HUES64 (cell line): ENCODE results near the gene SLC35G3.
"Not testable (repeated sequence)": the region's sequence is repeated elsewhere in the genome, so short reads cannot be mapped to it uniquely, and the experiment has no call there.

Experiments
- H3K27ac ChIP-seq: 2 replicates; pipeline ENCODE4 v1.7.0; 2013; ENCODE audit warnings: low read depth, low read length, inconsistent platforms
- H3K27me3 ChIP-seq: 2 replicates; pipeline ENCODE4 v1.6.1; 2013; ENCODE audit warnings: mild to moderate bottlenecking, low read length; ENCODE audit not compliant: insufficient read depth
- H3K36me3 ChIP-seq: 2 replicates; pipeline ENCODE4 v1.6.1; 2013; ENCODE audit warnings: mild to moderate bottlenecking, low read length; ENCODE audit not compliant: insufficient read depth
- H3K4me1 ChIP-seq: 2 replicates; pipeline ENCODE4 v1.6.1; 2013; ENCODE audit warnings: mild to moderate bottlenecking, low read length, moderate library complexity; ENCODE audit not compliant: insufficient read depth
- H3K4me3 ChIP-seq: 2 replicates; pipeline ENCODE4 v1.5.1; 2013; ENCODE audit warnings: mild to moderate bottlenecking, low read length, moderate library complexity
- H3K9ac ChIP-seq: 2 replicates; pipeline ENCODE4 v1.6.1; 2013; ENCODE audit warnings: mild to moderate bottlenecking, low read depth, low read length
- H3K9me3 ChIP-seq: 2 replicates; pipeline ENCODE4 v1.6.1; 2013; ENCODE audit warnings: low read depth, low read length; ENCODE audit not compliant: insufficient read depth
- WGBS: fragments of 150-250, 120-280 bp; methylation state at CpG from one replicate; pipeline ENCODE4 v1.1.7; 2013; ENCODE audit warnings: missing lambda C conversion rate; 5-methylcytosine and 5-hydroxymethylcytosine counted together

SLC35G3 gene

DNA sequence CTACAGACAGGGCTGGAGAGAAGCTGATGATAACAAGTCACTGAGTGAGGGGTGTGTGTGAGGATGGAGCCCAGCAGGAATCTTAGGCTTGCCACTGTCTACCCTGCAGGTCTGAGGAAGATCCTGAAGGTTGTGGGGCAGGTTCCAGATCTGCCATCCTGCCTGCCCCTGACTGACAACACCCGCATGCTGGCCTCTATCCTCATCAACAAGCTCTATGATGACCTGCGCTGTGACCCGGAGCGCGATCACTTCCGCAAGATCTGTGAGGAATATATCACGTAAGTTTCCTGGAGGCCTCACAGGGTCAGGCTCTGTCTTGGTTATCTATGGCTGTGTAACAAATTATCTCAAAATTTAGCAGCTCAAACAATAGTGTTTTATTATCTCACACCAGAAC, 30.3 kb downstream of the SLC35G3 start:
- Histone ChIP-seq H3K4me1 (no peaks in the 10 kb centered on the region), H3K9ac (no peak overlapping the region), H3K36me3 (no peaks in the 10 kb centered on the region), H3K27me3 (no peaks in the 10 kb centered on the region; the same call in 1 of the 2 replicates), H3K4me3 (no peak overlapping the region), H3K27ac (no peak overlapping the region), H3K9me3 (no peaks in the 10 kb centered on the region)
- WGBS = 97% methylated on average over 7 of the region's 7 CpGs

DNA sequence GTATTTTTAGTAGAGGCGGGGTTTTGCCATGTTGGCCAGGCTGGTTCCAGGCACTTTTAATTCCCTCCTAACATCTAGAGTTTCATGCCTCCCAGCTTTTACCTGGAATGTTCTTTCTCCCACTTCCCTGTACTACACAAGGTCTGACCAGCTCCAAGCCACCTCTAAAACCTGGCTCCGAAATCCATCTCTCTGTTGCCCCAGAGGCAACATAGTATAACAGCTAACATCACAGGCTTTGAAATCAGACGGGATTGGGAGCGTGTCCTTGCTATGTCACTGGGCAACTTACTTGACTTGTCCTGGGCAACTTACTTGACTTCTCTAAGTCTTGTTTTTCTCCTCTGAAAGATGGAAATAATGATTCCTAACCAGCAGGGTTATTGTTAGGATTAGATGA, 31.4 kb downstream of the SLC35G3 start:
- Histone ChIP-seq H3K9ac (no peak overlapping the region), H3K4me1 (no peaks in the 10 kb centered on the region), H3K27ac (no peak overlapping the region), H3K36me3 (no peaks in the 10 kb centered on the region), H3K9me3 (no peaks in the 10 kb centered on the region), H3K4me3 (no peak overlapping the region), H3K27me3 (no peaks in the 10 kb centered on the region; the same call in 1 of the 2 replicates)
- 90% methylated on average over 4 of the region's 4 CpGs for WGBS

DNA sequence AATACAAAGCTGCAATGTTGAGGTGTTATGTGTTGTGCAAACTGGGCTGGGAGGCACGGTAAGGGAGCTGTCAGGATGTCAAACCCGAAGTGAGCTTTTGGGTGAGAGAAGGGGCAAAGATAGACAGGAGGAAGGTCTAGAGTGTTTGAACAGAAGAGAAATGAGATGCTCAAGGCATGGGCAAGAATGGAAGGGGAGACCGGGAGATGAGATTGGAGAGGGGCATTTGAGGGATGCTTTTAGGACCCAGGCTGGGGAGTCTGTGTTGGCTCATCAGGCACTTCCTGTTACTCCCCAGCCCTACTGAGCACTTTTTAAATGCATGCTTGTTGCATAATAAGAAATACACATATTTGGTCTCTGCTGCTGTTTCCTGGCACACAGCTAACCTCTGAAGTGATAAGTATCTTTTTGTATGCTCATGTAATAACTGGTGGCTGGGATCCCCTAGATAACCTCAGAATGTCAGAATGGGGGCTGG, 32.9 kb downstream of the SLC35G3 start:
- Histone ChIP-seq H3K36me3 (no peaks in the 10 kb centered on the region), H3K4me1 (no peaks in the 10 kb centered on the region), H3K27me3 (no peaks in the 10 kb centered on the region; the same call in 1 of the 2 replicates), H3K27ac (no peak overlapping the region), H3K9me3 (no peaks in the 10 kb centered on the region), H3K9ac (no peak overlapping the region), H3K4me3 (no peak overlapping the region)
- WGBS = 88% methylated on average over 3 of the region's 3 CpGs

DNA sequence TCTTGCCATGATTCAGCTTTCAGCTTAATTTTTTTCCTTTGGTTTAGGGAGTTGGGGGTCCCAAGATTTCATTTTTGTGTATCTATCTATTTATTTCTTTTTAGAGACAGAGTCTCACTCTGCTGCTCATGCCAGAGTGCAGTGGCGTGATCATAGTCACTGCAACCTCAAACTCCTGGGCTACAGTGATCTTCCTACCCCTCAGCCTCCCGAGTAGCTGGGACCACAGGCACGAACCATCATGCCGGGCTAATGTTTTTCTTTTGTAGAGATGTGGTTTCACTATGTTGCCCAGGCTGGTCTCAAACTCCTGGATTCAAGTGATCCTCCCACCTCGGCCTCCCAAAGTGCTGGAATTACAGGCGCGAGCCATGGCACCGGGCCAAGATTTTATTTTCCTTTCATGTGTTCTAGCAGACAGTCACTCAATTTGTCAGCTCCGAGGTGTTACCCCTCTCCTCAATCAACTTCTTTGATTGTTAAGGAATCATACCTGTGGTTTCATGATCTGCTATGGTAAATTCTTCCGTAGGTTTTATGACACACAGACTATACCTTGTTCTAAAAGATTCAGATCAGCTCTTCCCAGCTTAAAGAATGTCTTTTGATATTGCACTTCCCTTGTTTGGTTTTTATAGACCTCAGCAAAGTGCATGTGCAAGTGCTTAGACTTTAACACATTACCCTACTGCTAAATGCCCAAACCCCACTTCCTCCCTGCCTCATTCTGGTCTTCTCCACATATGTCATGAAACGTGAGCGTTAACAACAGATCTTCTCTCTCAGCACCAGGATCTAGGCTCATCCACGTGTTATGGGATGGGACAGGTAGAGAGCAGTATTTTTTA, 33.6 kb downstream of the SLC35G3 start:
- 93% methylated on average over 13 of the region's 13 CpGs for WGBS
- Histone ChIP-seq H3K9me3 (no peaks in the 10 kb centered on the region), H3K9ac (no peak overlapping the region), H3K4me3 (no peak overlapping the region), H3K36me3 (no peaks in the 10 kb centered on the region), H3K27me3 (no peaks in the 10 kb centered on the region; the same call in 1 of the 2 replicates), H3K4me1 (no peaks in the 10 kb centered on the region), H3K27ac (no peak overlapping the region)

DNA sequence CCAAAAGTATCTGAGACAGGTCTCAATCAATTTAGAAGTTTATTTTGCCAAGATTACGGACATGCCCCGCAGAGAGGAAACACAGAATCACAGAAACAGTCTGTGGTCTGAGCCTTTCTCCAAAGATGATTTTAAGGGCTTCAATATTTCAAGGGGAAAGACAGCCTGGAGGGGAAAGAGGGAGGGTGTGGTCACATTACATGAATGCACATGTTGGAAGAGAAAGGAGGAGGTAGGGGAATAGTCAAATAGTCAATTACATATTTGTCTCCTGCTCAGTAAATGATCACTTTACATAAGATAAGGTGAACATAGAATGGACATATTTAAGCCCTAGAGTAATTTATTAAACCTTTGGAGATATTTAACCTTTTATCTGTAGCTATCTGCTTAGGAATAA, 34.3 kb downstream of the SLC35G3 start:
- Histone ChIP-seq H3K4me3 (no peak overlapping the region), H3K36me3 (no peaks in the 10 kb centered on the region), H3K27ac (no peak overlapping the region), H3K9ac (no peak overlapping the region), H3K4me1 (no peaks in the 10 kb centered on the region), H3K27me3 (no peaks in the 10 kb centered on the region; the same call in 1 of the 2 replicates), H3K9me3 (no peaks in the 10 kb centered on the region)
- WGBS = 94% methylated on average over 2 of the region's 2 CpGs

DNA sequence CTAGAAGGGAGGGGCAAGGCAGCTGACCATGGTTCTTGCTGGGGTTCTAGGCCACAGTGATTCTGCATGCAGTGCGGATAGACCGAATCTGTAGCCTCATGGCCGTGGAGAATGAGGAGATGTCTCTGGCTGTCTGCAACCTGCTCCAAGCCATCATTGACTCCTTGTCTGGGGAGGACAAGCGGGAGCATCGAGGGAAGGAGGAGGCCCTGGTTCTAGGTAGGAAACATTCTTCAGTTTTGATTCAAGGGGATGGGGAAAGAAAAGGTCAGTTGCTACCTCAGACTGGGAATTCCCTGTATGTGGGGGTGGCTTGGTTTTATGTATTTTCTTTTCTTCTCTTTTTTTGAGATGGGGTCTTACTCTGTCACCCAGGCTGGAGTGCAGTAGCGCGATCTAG, 38.9 kb downstream of the SLC35G3 start:
- Histone ChIP-seq H3K4me1 (no peaks in the 10 kb centered on the region), H3K36me3 (no peaks in the 10 kb centered on the region), H3K27me3 (no peaks in the 10 kb centered on the region), H3K27ac (no peak overlapping the region), H3K9me3 (no peaks in the 10 kb centered on the region), H3K4me3 (no peak overlapping the region), H3K9ac (no peak overlapping the region)
- 92% methylated on average over 7 of the region's 7 CpGs for WGBS

DNA sequence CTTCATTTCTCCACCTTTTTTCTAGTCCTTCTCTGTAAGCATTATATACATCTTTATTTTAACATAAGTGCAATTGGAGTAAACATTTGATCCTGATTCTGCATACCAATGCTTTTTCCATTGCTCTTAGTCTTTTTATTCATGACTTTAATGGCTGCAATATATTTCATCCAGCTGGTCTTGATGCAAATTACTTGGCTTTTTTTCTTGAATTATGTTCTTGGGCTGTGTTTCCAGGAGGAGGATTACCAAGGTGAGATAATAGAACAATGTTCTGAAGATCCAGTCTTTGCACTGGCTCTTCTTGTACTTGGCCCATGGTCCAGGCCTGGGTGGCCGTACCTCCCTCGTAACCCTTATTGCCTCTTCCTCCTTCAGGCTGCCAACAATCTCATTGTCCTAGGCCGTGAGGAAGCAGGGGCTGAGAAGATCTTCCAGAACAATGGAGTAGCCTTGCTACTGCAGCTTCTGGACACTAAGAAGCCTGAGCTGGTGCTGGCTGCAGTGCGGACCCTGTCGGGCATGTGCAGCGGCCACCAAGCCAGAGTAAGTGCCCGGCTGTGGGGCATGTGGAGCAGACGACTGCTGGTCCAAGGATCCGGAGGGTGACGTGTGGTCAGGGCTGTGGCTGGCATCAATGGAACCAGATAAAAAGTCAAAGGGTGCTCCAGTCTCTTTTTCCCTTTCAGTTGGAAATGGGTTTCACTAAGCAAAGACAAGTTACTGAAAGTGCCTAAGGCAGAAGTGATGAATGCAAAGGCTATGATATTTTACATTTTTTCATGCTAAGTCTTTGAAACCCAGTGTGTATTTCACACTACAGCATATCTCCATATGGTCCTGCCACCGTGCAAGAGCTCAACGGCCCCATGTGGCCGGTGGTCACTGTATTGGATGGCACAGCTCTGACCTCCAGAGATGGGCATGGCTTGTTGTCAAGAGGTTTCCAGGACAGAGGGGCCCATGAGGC, 39.7 kb downstream of the SLC35G3 start:
- WGBS = 95% methylated on average over 13 of the region's 13 CpGs
- H3K36me3 ChIP-seq = no peaks in the 10 kb centered on the region

DNA sequence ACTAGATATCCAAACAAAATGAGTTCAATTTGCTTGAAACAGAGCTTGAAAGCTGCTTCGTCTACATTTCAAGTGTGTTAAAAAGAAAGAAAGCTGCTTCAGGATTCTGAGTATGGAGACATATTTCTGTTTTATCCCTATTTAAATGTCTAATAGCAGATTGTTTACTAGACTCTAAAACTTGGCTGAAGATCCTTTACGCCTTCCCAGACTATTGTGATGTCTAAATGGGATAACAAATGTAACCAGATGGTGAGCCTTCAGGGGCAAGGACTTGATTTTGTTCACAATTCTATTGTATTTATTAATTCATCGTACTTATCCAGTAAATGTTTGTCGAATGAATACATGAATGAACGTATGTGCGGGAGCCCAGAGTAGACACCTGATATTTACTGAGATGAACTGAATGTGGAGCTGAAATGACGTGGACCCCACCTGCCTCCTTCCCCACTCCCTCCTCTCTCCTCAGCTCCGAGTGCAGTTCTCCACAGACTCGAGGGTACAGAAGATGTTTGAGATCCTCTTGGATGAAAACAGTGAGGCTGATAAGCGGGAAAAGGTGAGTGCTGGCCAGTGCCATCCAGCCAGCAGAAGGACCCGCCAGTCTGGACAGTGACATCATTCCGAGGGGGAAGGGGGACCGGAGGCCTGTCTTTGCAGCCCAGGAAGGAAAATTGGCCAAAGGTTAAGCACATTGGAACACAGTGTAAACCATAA, 41.6 kb downstream of the SLC35G3 start:
- no peak overlapping the region for H3K4me3 ChIP-seq
- H3K27ac ChIP-seq = no peak overlapping the region
- no peaks in the 10 kb centered on the region for H3K27me3 ChIP-seq
- no peak overlapping the region for H3K9ac ChIP-seq
- no peaks in the 10 kb centered on the region for H3K9me3 ChIP-seq
- no peaks in the 10 kb centered on the region for H3K4me1 ChIP-seq
- 88% methylated on average over 12 of the region's 13 CpGs for WGBS
- H3K36me3 ChIP-seq = no peaks in the 10 kb centered on the region

More for the DNA sequence above, 39.7 kb downstream of the SLC35G3 start:
- no peak overlapping the region for H3K4me3 ChIP-seq
- H3K9ac ChIP-seq = no peak overlapping the region
- H3K27me3 ChIP-seq = no peaks in the 10 kb centered on the region
- H3K27ac ChIP-seq = no peak overlapping the region
- H3K4me1 ChIP-seq = no peaks in the 10 kb centered on the region
- H3K9me3 ChIP-seq = no peaks in the 10 kb centered on the region

DNA sequence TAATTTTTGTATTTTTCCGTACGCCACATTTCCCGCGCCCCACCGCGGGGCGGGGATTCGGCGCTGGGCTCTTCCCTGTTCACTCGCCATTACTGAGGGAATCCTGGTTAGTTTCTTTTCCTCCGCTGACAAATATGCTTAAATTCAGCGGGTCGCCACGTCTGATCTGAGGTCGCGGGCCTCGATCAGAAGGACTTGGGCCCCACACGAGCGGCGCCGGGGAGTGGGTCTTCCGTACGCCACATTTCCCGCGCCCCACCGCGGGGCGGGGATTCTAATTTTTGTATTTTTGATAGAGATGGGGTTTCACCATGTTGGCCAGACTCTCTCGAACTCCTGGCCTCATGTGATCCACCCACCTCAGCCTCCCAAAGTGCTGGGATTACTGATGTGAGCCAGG, 43.1 kb downstream of the SLC35G3 start:
- not testable (repeated sequence) for H3K9me3 ChIP-seq, H3K4me3 ChIP-seq, H3K4me1 ChIP-seq, H3K27me3 ChIP-seq, H3K36me3 ChIP-seq, H3K27ac ChIP-seq, H3K9ac ChIP-seq
- 95% methylated on average over 29 of the region's 29 CpGs for WGBS

DNA sequence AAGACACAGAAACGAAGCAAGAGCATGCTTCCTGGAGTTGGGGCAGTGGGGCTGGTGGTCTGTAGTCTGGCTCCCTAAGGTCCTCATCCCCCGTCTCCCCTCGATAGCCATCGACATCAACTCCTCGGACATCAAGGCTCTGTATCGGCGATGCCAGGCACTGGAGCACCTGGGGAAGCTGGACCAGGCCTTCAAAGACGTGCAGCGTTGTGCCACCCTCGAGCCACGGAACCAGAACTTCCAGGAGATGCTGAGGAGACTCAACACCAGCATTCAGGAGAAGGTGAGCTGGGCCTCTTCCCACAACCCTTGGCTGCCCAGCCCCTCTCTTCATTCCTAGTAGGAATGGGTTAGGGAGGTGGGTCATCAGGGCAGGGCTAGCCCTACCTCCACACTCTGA, 44.3 kb downstream of the SLC35G3 start:
- Histone ChIP-seq H3K9me3 (no peaks in the 10 kb centered on the region), H3K27ac (no peak overlapping the region)
- 96% methylated on average over 11 of the region's 11 CpGs for WGBS

More for the DNA sequence above, 44.3 kb downstream of the SLC35G3 start:
- Histone ChIP-seq H3K27me3 (no peaks in the 10 kb centered on the region), H3K4me3 (no peak overlapping the region), H3K36me3 (no peaks in the 10 kb centered on the region), H3K9ac (no peak overlapping the region), H3K4me1 (no peaks in the 10 kb centered on the region)
